GM12878 (cell line): Measurements from ENCODE around the gene HAUS7. TPM values are rescaled to one million over a fixed set of nuclear protein-coding genes. Genes with fewer than 3 reads are reported as not detected.

Experiments
- ATAC-seq: fragments of 200-7000 bp; cut with Tn5 transposase; 3 replicates; pipeline ENCODE4 v1.9.1; 2020; ENCODE audit warnings: mild to moderate bottlenecking, moderate library complexity
- BruUV-seq: library from RNA; stranded (reverse); fragments of 400-500 nt; replicated peaks from 2 replicates; lab custom pipeline; 2021; lab: Mats Ljungman, UMichigan
- CTCF ChIA-PET: fragments of 300-600 bp; sonication (Branson Sonifier 250); formaldehyde crosslinking; extraction: SDS; loops from one replicate; lab custom pipeline; 2021; ENCODE audit warnings: inconsistent platforms; lab: Yijun Ruan, JAX
- POLR2A ChIA-PET: fragments of 350-600 bp; formaldehyde crosslinking; extraction: SDS; loops from one replicate; lab custom pipeline; 2021; ENCODE audit warnings: inconsistent platforms; lab: Charles Lee
- RAD21 ChIA-PET: fragments of 300-600 bp; sonication (Branson Sonifier 250); formaldehyde crosslinking; loops from one replicate; lab custom pipeline; 2023; ENCODE audit warnings: antibody characterized with exemption; ENCODE audit not compliant: unreplicated experiment; lab: Charles Lee
- SMC1A ChIA-PET: fragments of 300-600 bp; sonication (Branson Sonifier 250); formaldehyde crosslinking; loops from one replicate; lab custom pipeline; 2023; ENCODE audit not compliant: unreplicated experiment, uncharacterized antibody; lab: Charles Lee
- DNase-seq: peaks from one replicate; pipeline ENCODE4 v3.0.0-alpha.2; 2011; ENCODE audit warnings: low read depth, low spot score
- FAIRE-seq: peaks from 3 replicates; lab custom pipeline; 2011; peaks lifted over from hg19 to GRCh38; lab: Jason Lieb, UNC
- H2AFZ ChIP-seq: 2 replicates; pipeline ENCODE4 v1.6.0; 2011; ENCODE audit warnings: low read depth, low read length, control low read depth; ENCODE audit not compliant: control insufficient read depth
- H3K27ac ChIP-seq: 2 replicates; pipeline ENCODE4 v1.5.1; 2011; ENCODE audit warnings: control low read depth; ENCODE audit not compliant: control insufficient read depth, insufficient read depth
- H3K27me3 ChIP-seq, 2 experiments: replicated peaks in 1 of 2; 2 replicates each; pipeline versions ENCODE4 v1.6.0 to v1.6.1; 2011; ENCODE audit warnings: low read length in 1 of 2; ENCODE audit not compliant: control insufficient read depth in 2 of 2, insufficient read depth in 2 of 2
- H3K36me3 ChIP-seq, 2 experiments: 2 replicates each; pipeline ENCODE4 v1.5.1; 2011; ENCODE audit warnings: low read length in 1 of 2; ENCODE audit not compliant: control insufficient read depth in 2 of 2, insufficient read depth in 2 of 2
- H3K4me1 ChIP-seq: 2 replicates; pipeline ENCODE4 v1.6.1; 2011; ENCODE audit warnings: mild to moderate bottlenecking, low read length, moderate library complexity, mixed read lengths; ENCODE audit not compliant: control insufficient read depth, insufficient read depth
- H3K4me2 ChIP-seq: 2 replicates; pipeline ENCODE4 v1.6.0; 2011; ENCODE audit warnings: control low read depth; ENCODE audit not compliant: control insufficient read depth, insufficient read depth
- H3K4me3 ChIP-seq: fragments of 200-600 bp; sonication (generic); 2 replicates; pipeline ENCODE4 v1.5.1; 2016
- H3K79me2 ChIP-seq: 2 replicates; pipeline ENCODE4 v1.6.0; 2011; ENCODE audit warnings: low read length; ENCODE audit not compliant: control insufficient read depth, insufficient read depth
- H3K9ac ChIP-seq: 2 replicates; pipeline ENCODE4 v1.8.0; 2011; ENCODE audit warnings: low read length, control low read depth, mixed read lengths; ENCODE audit not compliant: control insufficient read depth, insufficient read depth
- H3K9me3 ChIP-seq: replicated peaks from 3 replicates; pipeline ENCODE4 v1.5.1; 2011; ENCODE audit warnings: mild to moderate bottlenecking, low read length; ENCODE audit not compliant: control insufficient read depth, insufficient read depth
- H4K20me1 ChIP-seq: 2 replicates; pipeline ENCODE4 v1.6.0; 2011; ENCODE audit not compliant: control insufficient read depth, insufficient read depth
- KDM1A ChIP-seq: fragments of 200-600 bp; sonication (generic); IDR thresholded peaks from 2 replicates; pipeline ENCODE4 v1.6.1; 2016; ENCODE audit warnings: borderline replicate concordance
- MYC ChIP-seq: IDR thresholded peaks from 2 replicates; pipeline ENCODE4 v1.6.1; 2011; ENCODE audit warnings: mild to moderate bottlenecking, low read length, moderate library complexity, inconsistent platforms; ENCODE audit not compliant: insufficient read depth, insufficient replicate concordance, insufficient read length, severe bottlenecking
- NBN ChIP-seq: fragments of 450-650 bp; IDR thresholded peaks from 2 replicates; pipeline ENCODE4 v1.6.1; 2016
- NRF1 ChIP-seq: conservative IDR thresholded peaks from 2 replicates; pipeline ENCODE4 v1.6.1; 2011; ENCODE audit warnings: mild to moderate bottlenecking, low read depth, low read length, improper control_type of control experiment
- RAD21 ChIP-seq: IDR thresholded peaks from 2 replicates; pipeline ENCODE4 v1.6.1; 2011; ENCODE audit warnings: mild to moderate bottlenecking, low read depth, low read length, moderate library complexity; ENCODE audit not compliant: insufficient read depth
- WGBS: methylation state at CpG from one replicate; pipeline ENCODE4 v1.1.6; 2016; ENCODE audit warnings: low lambda C conversion rate; ENCODE audit not compliant: insufficient replicate concordance, insufficient coverage; ENCODE audit errors: missing lambda C conversion rate; 5-methylcytosine and 5-hydroxymethylcytosine counted together
- in situ Hi-C: fragments of 300-500 bp; cut with MboI; formaldehyde crosslinking; loops from 9 replicates; pipeline ENCODE4 v1.14.3; 2018; ENCODE audit warnings: mixed read lengths
- intact Hi-C: fragments of 100-400 bp; cut with micrococcal nuclease; formaldehyde crosslinking; loops from one replicate; pipeline ENCODE4 v1.14.2; 2022; ENCODE audit not compliant: unreplicated experiment
- polyA plus RNA-seq, 11 experiments: library from polyadenylated mRNA; depleted of rRNA in 4 of 11; unstranded in 6 of 11; stranded (reverse) in 5 of 11; fragments of >200 nt; fragmentation: Nextera tagmentation in 4 of 11; fragmentation: Illumina TruSeq in 1 of 11; extraction: Ambion mirVana in 4 of 11; extraction: Trizol in 1 of 11; gene quantifications; 1 replicate in 1 of 11; 2 replicates in 10 of 11; pipeline versions ENCODE4 v1.2.1 to v1.2.3, GENCODE V29; 2011 to 2016; ENCODE audit warnings: inconsistent platforms in 2 of 11, missing spikeins in 2 of 11, low read depth in 1 of 11
- small RNA-seq: library from RNA; depleted of rRNA; stranded (forward); fragments of <200 nt; gene quantifications from one replicate; pipeline ENCODE3, GENCODE V24; 2014
- total RNA-seq, 4 experiments: library from RNA; depleted of rRNA in 3 of 4; stranded (reverse); fragments of >200 nt in 3 of 4; fragmentation: Illumina TruSeq in 1 of 4; extraction: Trizol in 1 of 4; gene quantifications; 2 replicates each; pipeline versions ENCODE4 v1.2.1 to v1.2.3, GENCODE V29; 2013 to 2021

Gene HAUS7
- total and polyA plus RNA-seq, 10 of the 15 experiments (the other 5 are each of a cell fraction or from before 2014, with no cell fraction given), result 6.7 to 63.3 (median 24.1) TPM

DNA sequence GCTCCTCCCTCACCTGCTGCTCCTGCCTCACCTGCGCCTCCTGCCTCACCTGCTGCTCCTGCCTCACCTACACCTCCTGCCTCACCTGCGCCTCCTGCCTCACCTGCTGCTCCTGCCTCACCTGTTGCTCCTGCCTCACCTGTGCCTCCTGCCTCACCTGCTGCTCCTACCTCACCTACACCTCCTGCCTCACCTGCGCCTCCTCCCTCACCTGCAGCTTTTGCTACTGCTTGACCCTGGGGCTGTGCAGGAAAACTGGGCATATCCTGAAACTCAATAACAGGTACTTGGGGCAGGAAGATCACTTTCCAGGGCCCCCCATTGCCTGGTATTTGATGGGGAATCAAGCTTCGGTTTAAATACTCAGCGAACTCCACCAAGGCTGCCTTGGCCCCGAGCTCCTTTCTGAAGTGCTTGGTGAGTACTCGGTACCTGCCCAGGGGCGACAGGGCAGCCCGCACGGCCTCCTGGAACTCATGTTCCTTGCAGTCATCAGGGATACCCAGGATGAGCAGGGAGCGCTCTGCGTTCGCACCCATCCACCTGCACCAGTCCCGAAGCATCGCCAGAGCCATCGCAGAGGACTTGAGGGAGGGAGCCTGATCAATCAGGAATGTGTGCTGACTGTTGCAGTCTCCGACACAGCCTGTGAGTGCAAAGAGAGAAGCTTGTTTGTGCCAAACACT lies 72.0 kb downstream of the HAUS7 start:
- no peak overlapping the region for H3K9ac ChIP-seq
- H3K4me1 ChIP-seq, result no peaks in the 10 kb centered on the region
- no peaks in the 10 kb centered on the region for H4K20me1 ChIP-seq
- ChIA-PET CTCF (interaction anchor here (0.6 to 1.8 kb wide), 3 partner anchors 32 to 114 kb away, joined by 3 to 6 read pairs (median 3); no protein-coding TSS in a partner anchor), POLR2A (no interaction called here), RAD21 (no interaction called here), SMC1A (no interaction called here)
- intact Hi-C loops, result no loop called here
- ATAC-seq (no peak), FAIRE-seq (no peak), DNase-seq (no peak)
- no peak for TF ChIP-seq NRF1
- no peak for TF ChIP-seq NBN
- TF ChIP-seq RAD21, result no peak
- no peak for TF ChIP-seq KDM1A
- TF ChIP-seq MYC, result no peak
- no peaks in the 10 kb centered on the region for H3K79me2 ChIP-seq
- no peaks in the 10 kb centered on the region for H3K27me3 ChIP-seq
- H3K27ac ChIP-seq, result no peak overlapping the region
- 76% methylated on average over 17 of the region's 17 CpGs for WGBS
- H3K36me3 ChIP-seq, result no peaks in the 10 kb centered on the region
- no peaks in the 10 kb centered on the region; the same call in 2 of the 3 replicates for H3K9me3 ChIP-seq
- no peak overlapping the region for H2AFZ ChIP-seq
- in situ Hi-C loops, result no loop called here
- H3K4me2 ChIP-seq, result no peak overlapping the region
- no peak overlapping the region for H3K4me3 ChIP-seq
- no TSS peak for BruUV-seq

Small RNAs within 50 kb of the gene (small RNA-seq; reads per million reads assigned to genes)
- gene RN7SL667P, result not detected

Other genes with a start within 250 kb of the HAUS7 start
Only the 7 nearest of the 11 such genes appear.
- gene ZNF275, start 136.4 kb downstream of the HAUS7 start, total RNA-seq (2014; rRNA removed), result 6.5 and 6.7 TPM in 2 replicates
- gene ZNF275, start 136.4 kb downstream of the HAUS7 start, total RNA-seq (2014; rRNA removed; fragmentation: Illumina TruSeq; extraction: Trizol), result 5.5 and 5.8 TPM in 2 replicates
- 11.3 TPM in 2 replicates for gene ZNF275, start 136.4 kb downstream of the HAUS7 start, total RNA-seq (2021)
- gene ZNF275, start 136.4 kb downstream of the HAUS7 start, polyA plus RNA-seq (2011; rRNA removed), result 16.9 and 17.4 TPM in 2 replicates
- 10.7 and 11.3 TPM in 2 replicates for gene ZNF275, start 136.4 kb downstream of the HAUS7 start, polyA plus RNA-seq (2014; fragmentation: Illumina TruSeq; extraction: Trizol)
- 1 to 10 TPM; 1.3 to 1.9 TPM for gene ZNF275, start 136.4 kb downstream of the HAUS7 start, polyA plus RNA-seq (2014; fragmentation: Nextera tagmentation; extraction: Ambion mirVana)
- 9.2 and 9.7 TPM in 2 replicates for gene ZNF275, start 136.4 kb downstream of the HAUS7 start, polyA plus RNA-seq (2014; rRNA removed)
- gene ZNF275, start 136.4 kb downstream of the HAUS7 start, polyA plus RNA-seq (2016; fragmentation: Nextera tagmentation; extraction: Ambion mirVana), result 1 to 10 TPM; 5.5 to 5.6 TPM
- not detected in 2 replicates for gene PNMA6E, start 69.2 kb downstream of the HAUS7 start, total RNA-seq (2014; rRNA removed)
- not detected in 2 replicates for gene PNMA6E, start 69.2 kb downstream of the HAUS7 start, total RNA-seq (2014; rRNA removed; fragmentation: Illumina TruSeq; extraction: Trizol)
- gene PNMA6E, start 69.2 kb downstream of the HAUS7 start, total RNA-seq (2021), result not detected in 2 replicates
- gene PNMA6E, start 69.2 kb downstream of the HAUS7 start, polyA plus RNA-seq (2011; rRNA removed), result not detected in 2 replicates
- not detected in 2 replicates for gene PNMA6E, start 69.2 kb downstream of the HAUS7 start, polyA plus RNA-seq (2014; fragmentation: Illumina TruSeq; extraction: Trizol)
- gene PNMA6E, start 69.2 kb downstream of the HAUS7 start, polyA plus RNA-seq (2014; fragmentation: Nextera tagmentation; extraction: Ambion mirVana), result not detected
- not detected in 2 replicates for gene PNMA6E, start 69.2 kb downstream of the HAUS7 start, polyA plus RNA-seq (2014; rRNA removed)
- not detected for gene PNMA6E, start 69.2 kb downstream of the HAUS7 start, polyA plus RNA-seq (2016; fragmentation: Nextera tagmentation; extraction: Ambion mirVana)
- 0.06 and 0.11 TPM in 2 replicates for gene ZFP92, start 59.1 kb downstream of the HAUS7 start, total RNA-seq (2014; rRNA removed)
- 0.09 and 0.14 TPM in 2 replicates for gene ZFP92, start 59.1 kb downstream of the HAUS7 start, total RNA-seq (2014; rRNA removed; fragmentation: Illumina TruSeq; extraction: Trizol)
- 0.13 and 0.31 TPM in 2 replicates for gene ZFP92, start 59.1 kb downstream of the HAUS7 start, total RNA-seq (2021)
- gene ZFP92, start 59.1 kb downstream of the HAUS7 start, polyA plus RNA-seq (2011; rRNA removed), result 1.4 and 1.6 TPM in 2 replicates
- gene ZFP92, start 59.1 kb downstream of the HAUS7 start, polyA plus RNA-seq (2014; fragmentation: Illumina TruSeq; extraction: Trizol), result 0.16 and 0.27 TPM in 2 replicates
- gene ZFP92, start 59.1 kb downstream of the HAUS7 start, polyA plus RNA-seq (2014; fragmentation: Nextera tagmentation; extraction: Ambion mirVana), result under 1 TPM; 0.02 to 0.03 TPM
- gene ZFP92, start 59.1 kb downstream of the HAUS7 start, polyA plus RNA-seq (2014; rRNA removed), result 0.09 and 0.19 TPM in 2 replicates
- not detected for gene ZFP92, start 59.1 kb downstream of the HAUS7 start, polyA plus RNA-seq (2016; fragmentation: Nextera tagmentation; extraction: Ambion mirVana)
- gene TREX2, start 24.5 kb downstream of the HAUS7 start, total RNA-seq (2014; rRNA removed), result 0.65 and 0.85 TPM in 2 replicates
- 0.23 TPM in 1 of 2 replicates, not detected in the other for gene TREX2, start 24.5 kb downstream of the HAUS7 start, total RNA-seq (2014; rRNA removed; fragmentation: Illumina TruSeq; extraction: Trizol)
- 0.80 and 1.1 TPM in 2 replicates for gene TREX2, start 24.5 kb downstream of the HAUS7 start, total RNA-seq (2021)
- 0.14 TPM in 1 of 2 replicates, not detected in the other for gene TREX2, start 24.5 kb downstream of the HAUS7 start, polyA plus RNA-seq (2011; rRNA removed)
- 0.09 TPM in 1 of 2 replicates, not detected in the other for gene TREX2, start 24.5 kb downstream of the HAUS7 start, polyA plus RNA-seq (2014; fragmentation: Illumina TruSeq; extraction: Trizol)
- not detected for gene TREX2, start 24.5 kb downstream of the HAUS7 start, polyA plus RNA-seq (2014; fragmentation: Nextera tagmentation; extraction: Ambion mirVana)
- 0.84 and 0.97 TPM in 2 replicates for gene TREX2, start 24.5 kb downstream of the HAUS7 start, polyA plus RNA-seq (2014; rRNA removed)
- under 1 TPM; 0.50 to 0.60 TPM for gene TREX2, start 24.5 kb downstream of the HAUS7 start, polyA plus RNA-seq (2016; fragmentation: Nextera tagmentation; extraction: Ambion mirVana)
- gene BGN, start 24.4 kb upstream of the HAUS7 start, total RNA-seq (2014; rRNA removed), result not detected in 2 replicates
- not detected in 2 replicates for gene BGN, start 24.4 kb upstream of the HAUS7 start, total RNA-seq (2014; rRNA removed; fragmentation: Illumina TruSeq; extraction: Trizol)
- gene BGN, start 24.4 kb upstream of the HAUS7 start, total RNA-seq (2021), result 0.18 and 0.27 TPM in 2 replicates
- not detected in 2 replicates for gene BGN, start 24.4 kb upstream of the HAUS7 start, polyA plus RNA-seq (2011; rRNA removed)
- not detected in 2 replicates for gene BGN, start 24.4 kb upstream of the HAUS7 start, polyA plus RNA-seq (2014; fragmentation: Illumina TruSeq; extraction: Trizol)
- gene BGN, start 24.4 kb upstream of the HAUS7 start, polyA plus RNA-seq (2014; fragmentation: Nextera tagmentation; extraction: Ambion mirVana), result not detected
- gene BGN, start 24.4 kb upstream of the HAUS7 start, polyA plus RNA-seq (2014; rRNA removed), result not detected in 2 replicates
- under 1 TPM; 0.06 to 0.12 TPM for gene BGN, start 24.4 kb upstream of the HAUS7 start, polyA plus RNA-seq (2016; fragmentation: Nextera tagmentation; extraction: Ambion mirVana)
- not detected in 2 replicates for gene ATP2B3, start 47.1 kb upstream of the HAUS7 start, total RNA-seq (2014; rRNA removed)
- not detected in 2 replicates for gene ATP2B3, start 47.1 kb upstream of the HAUS7 start, total RNA-seq (2014; rRNA removed; fragmentation: Illumina TruSeq; extraction: Trizol)
- not detected in 2 replicates for gene ATP2B3, start 47.1 kb upstream of the HAUS7 start, total RNA-seq (2021)
- not detected in 2 replicates for gene ATP2B3, start 47.1 kb upstream of the HAUS7 start, polyA plus RNA-seq (2011; rRNA removed)
- gene ATP2B3, start 47.1 kb upstream of the HAUS7 start, polyA plus RNA-seq (2014; fragmentation: Illumina TruSeq; extraction: Trizol), result not detected in 2 replicates
- not detected for gene ATP2B3, start 47.1 kb upstream of the HAUS7 start, polyA plus RNA-seq (2014; fragmentation: Nextera tagmentation; extraction: Ambion mirVana)
- gene ATP2B3, start 47.1 kb upstream of the HAUS7 start, polyA plus RNA-seq (2014; rRNA removed), result 0.01 TPM in 2 replicates
- not detected for gene ATP2B3, start 47.1 kb upstream of the HAUS7 start, polyA plus RNA-seq (2016; fragmentation: Nextera tagmentation; extraction: Ambion mirVana)
- gene CCNQ, start 128.6 kb upstream of the HAUS7 start, total RNA-seq (2014; rRNA removed), result 32.4 and 36.2 TPM in 2 replicates
- gene CCNQ, start 128.6 kb upstream of the HAUS7 start, total RNA-seq (2014; rRNA removed; fragmentation: Illumina TruSeq; extraction: Trizol), result 12.7 and 14.4 TPM in 2 replicates
- gene CCNQ, start 128.6 kb upstream of the HAUS7 start, total RNA-seq (2021), result 20.5 and 24.8 TPM in 2 replicates
- 8.4 and 11.9 TPM in 2 replicates for gene CCNQ, start 128.6 kb upstream of the HAUS7 start, polyA plus RNA-seq (2011; rRNA removed)
- gene CCNQ, start 128.6 kb upstream of the HAUS7 start, polyA plus RNA-seq (2014; fragmentation: Illumina TruSeq; extraction: Trizol), result 13.4 and 15.9 TPM in 2 replicates
- gene CCNQ, start 128.6 kb upstream of the HAUS7 start, polyA plus RNA-seq (2014; fragmentation: Nextera tagmentation; extraction: Ambion mirVana), result 1 to 10 TPM in 1 of 2 experiments, under 1 TPM in 1; 0.45 to 2.8 TPM
- gene CCNQ, start 128.6 kb upstream of the HAUS7 start, polyA plus RNA-seq (2014; rRNA removed), result 35.7 and 39.8 TPM in 2 replicates
- 10 to 100 TPM; 27.4 to 29.0 TPM for gene CCNQ, start 128.6 kb upstream of the HAUS7 start, polyA plus RNA-seq (2016; fragmentation: Nextera tagmentation; extraction: Ambion mirVana)